22Rv1 (cell line): ENCODE data around the gene ESYT1.

Experiments
- ZFX ChIP-seq: fragments of 450-650 bp; IDR thresholded peaks from 2 replicates; pipeline ENCODE4 v1.6.1; 2017; ENCODE audit warnings: antibody characterized with exemption, borderline replicate concordance
- TF ChIP-seq, protein P1 (sequence below): fragments of 450-650 bp; IDR thresholded peaks from 2 replicates; pipeline ENCODE4 v1.5.1; 2017; ENCODE audit warnings: mild to moderate bottlenecking

DNA sequence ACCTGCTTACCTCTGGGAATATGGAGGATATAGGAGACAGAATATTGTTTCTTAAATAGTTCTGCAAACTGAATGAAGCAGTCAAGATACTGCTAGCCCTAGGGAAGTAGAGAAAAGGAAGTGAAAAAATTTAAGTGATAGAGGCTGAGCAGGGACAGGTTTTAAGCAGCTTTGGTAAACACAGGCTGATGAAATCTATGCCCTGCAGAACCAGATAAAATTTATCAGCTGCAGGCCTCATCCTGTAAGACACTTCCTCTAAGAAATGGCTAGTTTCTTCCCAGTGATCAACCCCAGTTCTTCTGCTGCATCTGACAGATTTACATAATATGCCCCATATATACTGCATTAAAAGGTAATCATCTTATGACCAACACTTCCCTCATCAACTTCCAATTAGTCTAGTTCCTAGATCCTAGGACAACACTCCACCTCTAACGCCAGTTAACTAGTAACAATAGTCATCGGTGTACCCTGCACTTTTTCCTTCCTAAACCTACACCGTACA lies 1.3 kb upstream of the ESYT1 start:
- TF ChIP-seq, protein P1, sequence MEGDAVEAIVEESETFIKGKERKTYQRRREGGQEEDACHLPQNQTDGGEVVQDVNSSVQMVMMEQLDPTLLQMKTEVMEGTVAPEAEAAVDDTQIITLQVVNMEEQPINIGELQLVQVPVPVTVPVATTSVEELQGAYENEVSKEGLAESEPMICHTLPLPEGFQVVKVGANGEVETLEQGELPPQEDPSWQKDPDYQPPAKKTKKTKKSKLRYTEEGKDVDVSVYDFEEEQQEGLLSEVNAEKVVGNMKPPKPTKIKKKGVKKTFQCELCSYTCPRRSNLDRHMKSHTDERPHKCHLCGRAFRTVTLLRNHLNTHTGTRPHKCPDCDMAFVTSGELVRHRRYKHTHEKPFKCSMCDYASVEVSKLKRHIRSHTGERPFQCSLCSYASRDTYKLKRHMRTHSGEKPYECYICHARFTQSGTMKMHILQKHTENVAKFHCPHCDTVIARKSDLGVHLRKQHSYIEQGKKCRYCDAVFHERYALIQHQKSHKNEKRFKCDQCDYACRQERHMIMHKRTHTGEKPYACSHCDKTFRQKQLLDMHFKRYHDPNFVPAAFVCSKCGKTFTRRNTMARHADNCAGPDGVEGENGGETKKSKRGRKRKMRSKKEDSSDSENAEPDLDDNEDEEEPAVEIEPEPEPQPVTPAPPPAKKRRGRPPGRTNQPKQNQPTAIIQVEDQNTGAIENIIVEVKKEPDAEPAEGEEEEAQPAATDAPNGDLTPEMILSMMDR, result no peak
- TF ChIP-seq ZFX, result no peak
